ENCODE results near the gene SLC29A2. TPM values are rescaled to one million over a fixed set of nuclear protein-coding genes. Genes with fewer than 3 reads are reported as not detected.

Gene SLC29A2
- total RNA-seq, 1 donor from 2014 or later, result 38.7 TPM

DNA sequence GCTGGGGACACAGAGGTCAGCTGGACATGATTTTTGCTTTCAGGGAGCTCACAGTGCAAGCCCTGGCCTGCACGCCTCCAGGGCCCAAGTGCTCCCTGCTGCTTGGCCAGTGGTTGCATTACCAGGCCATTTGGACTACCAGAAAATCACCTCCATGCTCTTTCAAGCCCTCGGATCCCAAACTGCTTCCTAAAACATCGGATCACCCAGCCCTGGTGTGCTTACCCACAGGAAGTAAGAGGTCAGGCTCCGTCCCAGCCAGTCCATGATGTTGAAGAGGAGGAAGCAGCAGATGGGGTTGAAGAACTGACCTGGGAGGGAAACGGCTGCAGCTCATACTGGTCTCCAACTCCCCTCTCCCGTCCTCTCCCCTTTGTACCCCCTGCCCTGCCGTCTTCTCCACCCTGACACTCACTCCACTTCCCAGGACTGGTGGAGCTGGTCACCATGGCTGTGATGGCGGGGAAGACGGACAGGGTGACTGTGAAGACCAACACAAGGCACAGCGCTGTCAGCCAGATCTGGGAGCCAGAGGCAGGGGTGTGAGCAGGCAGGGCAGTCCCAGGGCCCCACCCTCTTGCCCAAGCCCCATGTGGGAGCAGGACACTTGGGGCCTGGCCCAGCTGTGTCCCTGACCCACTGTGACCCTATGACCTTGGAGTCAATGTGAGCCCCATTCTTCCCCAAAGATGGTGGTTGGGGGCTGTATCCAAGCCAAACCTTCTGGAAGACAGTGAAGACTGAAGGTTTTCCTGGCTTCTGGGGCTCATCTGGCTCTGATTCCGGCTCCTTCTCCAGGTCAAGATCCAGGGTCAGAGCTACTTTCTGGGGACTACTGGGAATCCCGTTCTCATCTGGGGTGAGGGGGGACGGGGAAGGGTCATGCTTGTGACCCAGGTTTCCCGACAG, 5.6 kb downstream of the SLC29A2 start:
- TF ChIP-seq, protein P1, sequence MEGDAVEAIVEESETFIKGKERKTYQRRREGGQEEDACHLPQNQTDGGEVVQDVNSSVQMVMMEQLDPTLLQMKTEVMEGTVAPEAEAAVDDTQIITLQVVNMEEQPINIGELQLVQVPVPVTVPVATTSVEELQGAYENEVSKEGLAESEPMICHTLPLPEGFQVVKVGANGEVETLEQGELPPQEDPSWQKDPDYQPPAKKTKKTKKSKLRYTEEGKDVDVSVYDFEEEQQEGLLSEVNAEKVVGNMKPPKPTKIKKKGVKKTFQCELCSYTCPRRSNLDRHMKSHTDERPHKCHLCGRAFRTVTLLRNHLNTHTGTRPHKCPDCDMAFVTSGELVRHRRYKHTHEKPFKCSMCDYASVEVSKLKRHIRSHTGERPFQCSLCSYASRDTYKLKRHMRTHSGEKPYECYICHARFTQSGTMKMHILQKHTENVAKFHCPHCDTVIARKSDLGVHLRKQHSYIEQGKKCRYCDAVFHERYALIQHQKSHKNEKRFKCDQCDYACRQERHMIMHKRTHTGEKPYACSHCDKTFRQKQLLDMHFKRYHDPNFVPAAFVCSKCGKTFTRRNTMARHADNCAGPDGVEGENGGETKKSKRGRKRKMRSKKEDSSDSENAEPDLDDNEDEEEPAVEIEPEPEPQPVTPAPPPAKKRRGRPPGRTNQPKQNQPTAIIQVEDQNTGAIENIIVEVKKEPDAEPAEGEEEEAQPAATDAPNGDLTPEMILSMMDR (conservative IDR thresholded peaks at IDR 0.05), result no peak
- Mint-ChIP-seq H3K4me3 (peak overlapping the region; percentile 84), H3K9me3 (no peaks in the 10 kb centered on the region), H3K27me3 (ENCODE audit: low read depth) (peaks cover 11% of the 10 kb centered on the region), H3K27ac (ENCODE audit: unreplicated experiment) (no peak overlapping the region), H3K36me3 (ENCODE audit: low read depth) (peaks cover 23% of the 10 kb centered on the region), H3K4me1 (peaks cover 32% of the 10 kb centered on the region)
- no peak for DNase-seq (ENCODE audit: low read depth, low spot score)

DNA sequence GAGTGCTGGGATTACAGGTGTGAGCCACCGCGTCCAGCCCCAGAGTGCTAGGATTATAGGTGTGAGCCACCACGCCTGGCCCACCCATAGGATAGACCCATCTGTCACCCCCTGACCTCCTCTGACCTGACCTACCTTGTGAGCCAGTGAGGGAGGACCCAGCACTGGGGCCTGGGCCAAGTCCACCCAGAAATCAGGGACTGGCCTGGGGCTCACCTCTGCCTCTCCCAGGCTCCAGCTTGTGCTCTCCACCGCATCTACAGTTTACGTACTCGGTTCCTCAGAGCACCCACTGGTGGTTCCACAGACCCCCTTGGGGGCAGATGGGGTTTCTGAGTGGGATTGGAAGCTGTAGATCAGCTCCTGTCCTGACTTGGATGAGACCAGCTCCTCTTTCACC, 6.4 kb downstream of the SLC29A2 start:
- Mint-ChIP-seq H3K9me3 (no peaks in the 10 kb centered on the region), H3K4me3 (peak overlapping the region; percentile 84), H3K27me3 (ENCODE audit: low read depth) (peaks cover 11% of the 10 kb centered on the region), H3K36me3 (ENCODE audit: low read depth) (peaks cover 23% of the 10 kb centered on the region), H3K27ac (ENCODE audit: unreplicated experiment) (peak overlapping the region; percentile 68), H3K4me1 (peaks cover 31% of the 10 kb centered on the region)
- TF ChIP-seq, protein P1 (conservative IDR thresholded peaks at IDR 0.05), result no peak
- no peak for DNase-seq (ENCODE audit: low read depth, low spot score)

DNA sequence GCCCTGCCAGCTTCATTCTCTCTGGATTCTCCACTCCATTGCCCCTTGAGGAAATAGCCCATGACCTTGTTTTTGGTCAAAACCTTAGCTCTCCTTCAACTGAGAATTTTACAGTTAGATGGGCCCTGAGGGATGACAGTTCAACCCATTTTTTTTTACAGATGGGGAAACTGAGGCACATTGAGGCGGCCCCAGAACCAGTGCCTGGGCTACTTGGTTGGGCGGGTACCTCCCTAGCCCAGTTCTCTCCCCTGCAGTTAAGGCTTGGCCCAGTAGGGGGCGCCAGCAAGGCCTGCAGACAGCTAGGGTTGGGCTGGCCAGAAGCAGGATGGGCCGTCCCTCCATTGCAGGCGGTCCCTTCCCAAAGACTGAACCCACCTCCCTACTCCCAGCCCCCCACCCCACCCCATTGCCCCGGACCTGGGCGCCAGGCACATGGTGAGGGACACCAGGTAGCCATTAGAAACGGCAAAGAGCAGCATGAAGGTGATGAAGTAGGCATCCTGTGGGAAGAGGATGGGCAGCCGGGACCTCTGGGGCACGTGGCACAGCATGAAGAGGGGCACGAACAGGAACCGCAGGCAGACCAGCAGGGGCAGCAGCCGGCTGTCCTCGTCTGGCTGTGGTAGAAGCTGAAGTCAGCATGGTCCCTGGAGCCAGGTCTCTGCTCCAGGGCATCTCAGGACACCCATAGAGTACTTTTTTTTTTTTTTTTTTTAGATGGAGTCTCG, 7.6 kb downstream of the SLC29A2 start:
- peaks cover 29% of the 10 kb centered on the region for H3K4me1 Mint-ChIP-seq
- DNase-seq (ENCODE audit: low read depth, low spot score), result peak; percentile 80
- H3K36me3 Mint-ChIP-seq (ENCODE audit: low read depth), result peaks cover 22% of the 10 kb centered on the region
- TF ChIP-seq, protein P1 (conservative IDR thresholded peaks at IDR 0.05), result peak; percentile 84
- peaks cover 9% of the 10 kb centered on the region for H3K27me3 Mint-ChIP-seq (ENCODE audit: low read depth)
- H3K9me3 Mint-ChIP-seq, result no peaks in the 10 kb centered on the region
- H3K4me3 Mint-ChIP-seq, result peak overlapping the region; percentile 59
- H3K27ac Mint-ChIP-seq (ENCODE audit: unreplicated experiment), result no peak overlapping the region

DNA sequence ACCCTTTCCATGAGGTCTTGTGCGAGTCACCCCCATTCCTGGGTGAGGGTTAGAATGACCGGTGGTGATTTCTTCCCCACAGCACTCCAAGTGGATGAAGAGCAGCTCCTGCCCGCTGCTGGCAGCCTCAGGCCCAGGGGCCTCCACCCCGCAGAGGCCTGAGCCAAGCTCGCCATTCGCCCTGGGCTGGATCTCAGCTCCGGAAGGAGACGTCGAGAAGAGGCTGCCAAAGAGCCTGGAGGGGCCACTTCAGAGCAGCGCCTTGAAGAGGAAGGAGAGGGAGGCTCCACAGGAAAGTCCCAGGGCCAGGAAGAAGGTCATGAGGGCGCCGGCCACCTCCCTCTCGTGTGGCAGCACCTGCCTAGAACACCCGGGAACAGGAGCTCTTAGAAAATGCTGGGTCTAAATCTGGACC, 8.4 kb downstream of the SLC29A2 start:
- H3K27ac Mint-ChIP-seq (ENCODE audit: unreplicated experiment), result no peak overlapping the region
- H3K27me3 Mint-ChIP-seq (ENCODE audit: low read depth), result peaks cover 9% of the 10 kb centered on the region
- no peaks in the 10 kb centered on the region for H3K9me3 Mint-ChIP-seq
- H3K4me3 Mint-ChIP-seq, result peak overlapping the region; percentile 59
- TF ChIP-seq, protein P1 (conservative IDR thresholded peaks at IDR 0.05), result no peak
- no peak for DNase-seq (ENCODE audit: low read depth, low spot score)
- peaks cover 36% of the 10 kb centered on the region for H3K4me1 Mint-ChIP-seq
- peaks cover 23% of the 10 kb centered on the region for H3K36me3 Mint-ChIP-seq (ENCODE audit: low read depth)

DNA sequence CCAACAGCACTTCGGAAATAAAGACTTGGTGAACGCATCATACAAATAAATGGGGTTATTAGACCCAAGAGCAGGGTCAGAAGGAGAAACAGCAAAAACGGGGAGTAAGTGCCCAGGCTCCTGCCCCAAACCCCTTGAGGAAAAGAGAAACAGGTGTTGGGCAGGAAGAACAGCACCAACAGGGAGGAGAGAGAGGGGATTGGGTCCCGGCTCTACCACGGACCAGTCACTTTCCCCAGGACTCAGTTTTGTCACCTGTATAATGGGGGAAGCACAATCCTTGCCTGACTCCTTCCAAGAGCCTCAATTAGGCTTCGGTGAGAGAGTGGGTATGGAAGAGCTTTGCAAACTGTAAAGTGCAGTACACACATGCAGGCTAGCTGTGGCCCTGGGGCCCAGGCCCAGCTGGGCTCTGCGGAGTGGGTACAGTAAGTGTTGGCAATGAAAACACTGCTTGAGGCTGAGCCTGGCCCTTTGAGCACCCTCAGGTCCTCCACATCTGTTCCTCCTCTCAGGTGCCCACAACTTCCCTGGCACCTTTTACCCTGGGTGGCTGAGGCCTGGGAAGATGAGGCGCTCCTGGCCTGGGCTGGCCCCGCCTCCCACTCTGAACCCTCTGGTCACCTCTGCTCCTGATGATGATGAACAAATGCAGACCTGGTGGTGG, 8.9 kb downstream of the SLC29A2 start:
- TF ChIP-seq, protein P1 (conservative IDR thresholded peaks at IDR 0.05), result no peak
- peak overlapping the region; percentile 76 for H3K4me3 Mint-ChIP-seq
- no peaks in the 10 kb centered on the region for H3K9me3 Mint-ChIP-seq
- H3K4me1 Mint-ChIP-seq, result peaks cover 32% of the 10 kb centered on the region
- peak overlapping the region; percentile 27 for H3K27ac Mint-ChIP-seq (ENCODE audit: unreplicated experiment)
- no peak for DNase-seq (ENCODE audit: low read depth, low spot score)
- H3K27me3 Mint-ChIP-seq (ENCODE audit: low read depth), result peaks cover 9% of the 10 kb centered on the region
- H3K36me3 Mint-ChIP-seq (ENCODE audit: low read depth), result peaks cover 19% of the 10 kb centered on the region
